GM10847 (cell line): Measurements from ENCODE around the gene CACNB2.

Experiments used
- POLR2A ChIP-seq: IDR thresholded peaks from 2 replicates; pipeline ENCODE4 v1.6.1; 2011; ENCODE audit not compliant: insufficient read length; ENCODE audit errors: extremely low read depth

CACNB2 gene

GRCh38 chr10:18527687-18528086, 387.5 kb downstream of the CACNB2 start:
- no peak for TF ChIP-seq POLR2A

DNA sequence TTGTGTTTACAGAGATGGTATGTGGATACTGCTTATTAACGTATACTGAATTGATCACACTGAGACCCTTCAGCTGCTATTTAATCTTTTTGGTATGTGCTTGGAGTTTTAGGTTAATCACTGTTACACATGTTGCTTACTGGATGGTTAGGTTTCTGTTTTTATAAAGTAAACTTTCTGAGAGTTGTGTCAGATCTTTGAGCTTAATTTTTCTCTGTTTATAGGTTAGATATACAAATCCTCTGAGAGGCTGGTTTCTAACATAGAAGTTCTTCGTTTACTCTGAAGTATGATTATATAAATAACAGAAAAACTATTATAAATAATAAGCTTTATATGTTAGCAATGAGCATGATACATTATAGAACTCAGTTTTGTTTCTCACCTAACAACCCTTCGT, 388.1 kb downstream of the CACNB2 start:
- no peak for TF ChIP-seq POLR2A

DNA sequence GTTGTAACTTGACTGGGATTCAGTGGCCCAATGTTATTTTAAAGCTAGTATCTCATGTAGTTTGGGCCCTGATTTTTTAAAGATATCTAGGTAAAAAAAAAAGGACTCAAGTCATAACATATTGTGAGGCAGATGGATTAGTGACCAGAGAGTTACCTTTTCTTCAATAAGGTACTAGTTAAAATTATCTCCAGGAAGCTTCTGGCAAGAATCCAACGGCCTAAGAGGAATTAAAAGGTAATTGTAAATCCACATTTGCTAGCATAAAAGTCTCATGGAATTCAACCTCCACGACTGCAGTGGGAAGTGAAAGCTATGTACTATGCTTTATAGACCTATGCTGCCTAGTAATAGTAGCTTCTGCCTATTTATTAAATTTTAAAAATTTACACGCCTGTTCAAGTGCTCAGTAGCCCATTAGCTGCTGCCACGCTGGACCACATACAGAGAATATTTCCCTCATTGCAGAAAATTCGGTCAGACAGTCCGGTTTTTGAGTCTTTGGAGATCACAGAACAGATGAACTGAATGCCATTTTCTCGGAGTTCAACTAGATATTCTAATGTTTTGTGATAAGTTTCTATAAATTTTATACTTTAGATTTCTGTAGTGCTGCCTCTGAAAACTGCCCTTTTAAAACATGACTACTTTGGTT, 392.8 kb downstream of the CACNB2 start:
- no peak for TF ChIP-seq POLR2A

GRCh38 chr10:18533896-18534295, 393.7 kb downstream of the CACNB2 start:
- TF ChIP-seq POLR2A, result no peak

- no peak for TF ChIP-seq POLR2A
Observed at GRCh38 chr10:18539335-18539734, 399.1 kb downstream of the CACNB2 start.

GRCh38 chr10:18540195-18540594, 400.0 kb downstream of the CACNB2 start:
- TF ChIP-seq POLR2A, result no peak

- TF ChIP-seq POLR2A, result no peak
Observed at GRCh38 chr10:18542832-18543231, 402.6 kb downstream of the CACNB2 start.

DNA sequence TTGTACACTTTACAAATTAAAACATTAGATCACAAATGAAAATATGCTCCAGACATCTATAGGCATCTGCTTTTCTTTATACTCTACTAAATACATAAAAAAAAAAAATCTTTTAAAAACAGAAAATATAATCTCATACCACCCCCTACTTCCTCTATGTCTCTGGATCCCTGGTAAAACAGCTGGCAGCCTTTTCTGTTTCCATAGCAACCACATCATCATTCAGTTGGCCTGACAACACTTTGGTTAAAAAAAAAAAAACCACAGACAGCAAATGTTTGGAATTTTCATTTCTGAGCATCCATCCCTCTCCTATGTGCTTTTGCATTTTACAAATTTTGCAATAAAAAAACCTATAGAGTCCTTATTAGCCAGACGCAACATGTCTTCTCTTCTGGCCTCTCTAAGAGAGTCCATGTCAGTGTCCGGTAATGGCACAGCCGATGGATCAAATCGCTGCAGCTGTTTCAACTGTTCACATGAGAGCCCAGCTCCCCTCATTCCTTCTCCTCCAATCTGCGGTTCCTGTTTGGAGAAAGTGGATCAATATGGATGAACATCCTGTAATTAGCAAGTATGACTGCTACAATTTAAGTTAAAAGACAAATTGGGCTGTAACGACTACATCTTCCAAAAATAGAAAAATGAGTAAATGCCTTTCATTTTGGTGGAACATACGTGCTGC, 405.5 kb downstream of the CACNB2 start:
- no peak for TF ChIP-seq POLR2A

- TF ChIP-seq POLR2A, result no peak
Observed at GRCh38 chr10:18549105-18549504, 408.9 kb downstream of the CACNB2 start.

GRCh38 chr10:18551473-18551872, 411.2 kb downstream of the CACNB2 start:
- no peak for TF ChIP-seq POLR2A

DNA sequence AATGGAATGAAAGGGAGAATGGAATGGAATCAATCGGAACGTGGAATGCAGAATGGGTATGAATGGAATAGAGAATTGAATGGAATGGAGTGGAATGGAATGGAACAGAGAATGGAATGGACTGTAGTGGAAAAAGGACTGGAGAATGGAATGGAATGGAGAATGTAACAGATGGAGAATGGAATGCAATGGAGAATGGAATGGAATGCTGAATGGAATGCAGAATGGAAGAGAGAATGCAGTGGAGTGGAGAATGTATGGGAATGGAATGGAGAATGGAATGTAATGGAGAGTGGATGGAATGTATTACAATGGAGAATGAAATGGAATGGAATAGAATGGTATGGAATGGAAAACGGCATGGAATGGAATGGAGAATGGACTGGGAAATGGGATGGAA, 414.3 kb downstream of the CACNB2 start:
- no peak for TF ChIP-seq POLR2A

DNA sequence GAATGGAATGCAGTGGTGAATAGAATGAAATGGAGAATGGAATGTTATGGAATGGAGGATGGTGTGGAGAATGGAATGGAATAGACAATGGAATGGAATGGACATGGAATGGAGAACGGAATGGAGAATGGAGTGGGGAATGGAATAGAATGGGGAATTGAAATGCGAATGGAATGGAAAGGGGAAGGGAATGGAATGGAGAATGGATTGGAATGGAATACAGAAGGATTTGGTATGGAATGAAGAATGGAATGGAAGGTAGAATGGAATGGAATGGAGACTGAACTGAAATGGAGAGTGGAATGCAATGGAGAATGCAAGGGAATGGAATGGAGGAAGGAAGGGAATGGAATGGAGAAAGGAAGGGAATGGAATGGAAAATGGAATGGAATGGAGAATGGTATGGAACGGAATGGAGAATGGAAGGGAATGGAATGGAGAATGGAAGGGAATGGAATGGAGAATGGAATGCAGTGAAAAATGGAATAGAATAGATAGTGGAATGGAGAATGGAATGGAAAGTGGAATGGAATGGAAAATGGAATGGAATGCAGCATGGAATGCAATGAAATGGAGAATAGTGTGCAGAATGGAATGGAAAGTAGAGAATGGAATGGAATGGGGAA, 416.4 kb downstream of the CACNB2 start:
- no peak for TF ChIP-seq POLR2A

GRCh38 chr10:18557960-18558359, 417.7 kb downstream of the CACNB2 start:
- no peak for TF ChIP-seq POLR2A

GRCh38 chr10:18561861-18562551, 421.8 kb downstream of the CACNB2 start:
- TF ChIP-seq POLR2A, result no peak

DNA sequence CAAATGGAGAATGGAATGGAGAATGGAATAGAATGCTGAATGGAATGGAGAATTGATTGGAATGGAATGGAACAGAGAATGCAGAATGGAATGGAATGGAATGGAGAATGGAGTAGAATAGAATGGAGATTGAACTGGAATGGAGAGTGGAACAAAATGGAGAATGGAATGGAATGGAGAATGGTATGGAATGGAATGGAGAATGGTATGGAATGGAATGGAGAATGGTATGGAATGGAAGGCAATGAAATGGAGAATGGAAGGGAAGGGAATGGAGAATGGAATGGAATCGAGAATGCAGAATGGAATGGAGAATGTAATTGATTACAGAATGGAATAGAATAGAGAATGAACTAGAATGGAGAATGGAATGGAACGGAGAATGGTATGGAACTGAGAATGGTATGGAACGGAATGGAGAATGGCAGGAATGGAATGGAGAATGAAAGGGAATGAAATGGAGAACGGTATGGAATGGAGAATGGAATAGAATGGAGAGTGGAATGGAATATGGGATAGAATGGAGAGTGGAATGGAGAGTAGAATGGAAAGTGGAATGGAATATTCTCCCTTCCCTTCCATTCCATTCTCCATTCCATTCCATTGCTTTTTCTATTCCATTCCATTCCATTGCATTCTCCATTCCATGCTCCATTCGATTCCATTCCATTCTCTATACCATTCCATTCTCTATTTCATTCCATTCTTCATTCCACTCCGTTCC, 422.9 kb downstream of the CACNB2 start:
- TF ChIP-seq POLR2A, result no peak

GRCh38 chr10:18565006-18565405, 424.8 kb downstream of the CACNB2 start:
- TF ChIP-seq POLR2A, result no peak

DNA sequence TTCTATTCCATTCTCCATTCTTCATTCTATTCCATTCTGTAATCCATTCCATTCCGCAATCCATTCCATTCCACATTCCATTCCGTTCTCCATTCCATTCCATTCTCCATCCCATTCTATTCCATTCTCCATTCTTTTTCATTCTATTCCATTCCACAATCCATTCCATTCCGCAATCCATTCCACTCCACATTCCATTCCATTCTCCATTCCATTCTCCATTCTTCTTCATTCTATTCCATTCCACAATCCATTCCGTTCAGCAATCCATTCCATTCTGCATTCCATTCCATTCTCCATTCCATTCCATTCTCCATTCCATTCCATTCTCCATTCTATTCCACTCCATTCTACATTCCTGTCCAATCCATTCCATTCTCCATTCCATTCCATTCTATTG, 426.0 kb downstream of the CACNB2 start:
- no peak for TF ChIP-seq POLR2A
